Measurements from ENCODE around the gene BABAM2. TPM values are rescaled to one million over a fixed set of nuclear protein-coding genes. Genes with fewer than 3 reads are reported as not detected.
A peak's percentile ranks its signal among the peaks of the same experiment; 100 is the strongest.

BABAM2 gene
- total and polyA plus RNA-seq, 7 donors: 22.9 to 52.3 (median 25.2) TPM

DNA sequence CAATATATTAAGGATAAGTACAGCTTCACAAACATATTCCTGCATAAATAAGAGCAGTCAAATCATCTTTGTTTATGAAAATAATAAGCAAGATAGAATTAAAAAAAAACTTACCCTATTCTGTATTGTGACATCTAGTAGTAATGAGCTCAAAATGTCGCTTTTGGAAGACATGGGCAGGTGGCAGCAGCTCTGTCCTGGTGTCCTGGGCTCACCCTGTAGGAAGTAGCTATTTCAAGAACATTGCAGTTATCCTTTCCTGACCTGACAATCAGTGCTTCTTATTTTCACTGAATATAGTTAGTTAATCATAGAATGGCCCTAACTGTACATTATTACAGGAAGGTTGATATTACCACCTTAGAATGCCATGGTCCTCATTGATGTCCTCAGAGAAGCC lies 229.1 kb downstream of the BABAM2 start:
- TF ChIP-seq EP300 (IDR thresholded peaks at IDR 0.05) (no peak), POLR2AphosphoS5 (IDR thresholded peaks at IDR 0.05) (no peak), POLR2A (IDR thresholded peaks at IDR 0.05) (no peak)
- TF ChIP-seq, protein P1, sequence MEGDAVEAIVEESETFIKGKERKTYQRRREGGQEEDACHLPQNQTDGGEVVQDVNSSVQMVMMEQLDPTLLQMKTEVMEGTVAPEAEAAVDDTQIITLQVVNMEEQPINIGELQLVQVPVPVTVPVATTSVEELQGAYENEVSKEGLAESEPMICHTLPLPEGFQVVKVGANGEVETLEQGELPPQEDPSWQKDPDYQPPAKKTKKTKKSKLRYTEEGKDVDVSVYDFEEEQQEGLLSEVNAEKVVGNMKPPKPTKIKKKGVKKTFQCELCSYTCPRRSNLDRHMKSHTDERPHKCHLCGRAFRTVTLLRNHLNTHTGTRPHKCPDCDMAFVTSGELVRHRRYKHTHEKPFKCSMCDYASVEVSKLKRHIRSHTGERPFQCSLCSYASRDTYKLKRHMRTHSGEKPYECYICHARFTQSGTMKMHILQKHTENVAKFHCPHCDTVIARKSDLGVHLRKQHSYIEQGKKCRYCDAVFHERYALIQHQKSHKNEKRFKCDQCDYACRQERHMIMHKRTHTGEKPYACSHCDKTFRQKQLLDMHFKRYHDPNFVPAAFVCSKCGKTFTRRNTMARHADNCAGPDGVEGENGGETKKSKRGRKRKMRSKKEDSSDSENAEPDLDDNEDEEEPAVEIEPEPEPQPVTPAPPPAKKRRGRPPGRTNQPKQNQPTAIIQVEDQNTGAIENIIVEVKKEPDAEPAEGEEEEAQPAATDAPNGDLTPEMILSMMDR (IDR thresholded peaks at IDR 0.05): no peak
- no peak for DNase-seq

DNA sequence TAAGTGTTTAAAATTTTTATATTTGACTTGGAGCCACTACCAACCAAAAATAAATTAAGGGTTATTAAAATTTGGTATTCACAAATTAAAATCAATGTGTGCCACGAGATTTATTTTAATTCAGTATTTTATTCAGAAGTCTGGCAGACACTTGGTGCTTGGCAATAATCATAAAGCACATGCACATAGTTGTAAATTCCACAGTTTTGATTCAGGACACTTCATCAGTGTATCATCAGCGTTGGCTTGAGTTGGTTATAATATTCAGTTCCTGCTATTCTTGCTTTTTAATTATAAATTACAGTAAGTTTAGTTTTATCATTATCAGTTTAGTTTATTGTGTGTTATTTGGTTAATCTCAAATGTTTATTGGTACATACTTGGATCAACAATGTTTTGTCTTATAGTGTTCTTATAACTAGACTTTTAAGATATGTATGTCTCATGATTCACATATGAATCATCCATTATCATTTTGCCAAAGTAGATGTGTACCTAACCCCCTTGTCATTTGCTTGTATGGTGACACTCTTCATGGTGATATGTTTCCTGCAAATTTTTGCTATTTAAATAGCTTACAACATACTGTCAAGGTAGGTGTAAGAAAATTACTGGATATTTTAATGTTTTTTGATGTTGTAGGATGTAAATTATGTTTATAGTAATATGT lies 237.9 kb downstream of the BABAM2 start:
- Histone ChIP-seq H3K36me3 (no peaks in the 10 kb centered on the region), H3K4me1 (peaks cover 0 to 5% (median 0%) of the 10 kb centered on the region in 4 donors), H3K27ac (no peak overlapping the region), H3K4me3 (no peak overlapping the region), H3K27me3 (no peaks in the 10 kb centered on the region), H3K9me3 (no peaks in the 10 kb centered on the region)
- intact Hi-C loops (cut with DNase I): no loop called here
- no peak for TF ChIP-seq POLR2AphosphoS5 (IDR thresholded peaks at IDR 0.05)
- TF ChIP-seq, protein P1 (IDR thresholded peaks at IDR 0.05): no peak
- TF ChIP-seq POLR2A (IDR thresholded peaks at IDR 0.05): no peak
- no peak for TF ChIP-seq EP300 (IDR thresholded peaks at IDR 0.05)
- no peak for DNase-seq
- WGBS, 2 donors: 58 to 77% methylated on average over 2 of the region's 2 CpGs

More for the DNA sequence above, 229.1 kb downstream of the BABAM2 start:
- 95% methylated on average over 1 of the region's 1 CpG for WGBS, 2 donors
- intact Hi-C loops (cut with DNase I): no loop called here
- no peaks in the 10 kb centered on the region for H3K4me1 ChIP-seq
- H3K27ac ChIP-seq: no peak overlapping the region
- no peaks in the 10 kb centered on the region for H3K9me3 ChIP-seq
- H3K4me3 ChIP-seq: no peak overlapping the region
- H3K36me3 ChIP-seq: no peaks in the 10 kb centered on the region
- no peaks in the 10 kb centered on the region for H3K27me3 ChIP-seq

DNA sequence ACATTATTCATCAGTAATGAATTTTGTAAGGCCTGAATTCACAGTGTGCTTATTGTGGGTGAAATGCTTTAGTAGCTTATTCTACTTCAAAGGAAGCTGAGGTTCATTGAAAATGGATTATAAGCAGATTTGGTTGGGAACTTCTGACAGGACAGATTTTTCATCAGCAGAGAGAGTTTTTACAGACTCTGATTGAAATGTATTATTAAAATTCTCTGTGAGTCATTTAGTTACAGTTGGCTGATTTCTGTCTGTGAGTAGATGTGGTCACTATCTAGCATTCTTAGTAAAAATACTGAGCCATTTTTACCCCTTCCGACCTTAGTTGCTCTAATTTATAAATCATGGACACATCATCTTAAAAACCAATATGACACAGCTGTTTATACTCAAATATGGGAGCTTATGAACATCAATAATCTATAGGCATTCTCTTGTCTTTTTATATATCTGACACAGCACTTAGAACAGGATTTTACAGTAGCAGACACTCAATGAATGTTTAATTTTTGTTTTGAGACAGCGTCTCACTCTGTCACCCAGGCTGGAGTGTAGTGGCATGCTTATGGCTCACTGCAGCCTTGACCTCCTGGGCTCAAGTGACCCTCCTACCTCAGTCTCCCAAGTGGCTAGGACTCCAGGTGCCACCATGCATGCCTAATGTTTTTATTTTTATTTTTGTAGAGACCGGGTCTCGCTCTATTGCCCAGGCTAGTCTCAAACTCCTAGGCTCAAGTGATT lies 239.6 kb downstream of the BABAM2 start:
- H3K27me3 ChIP-seq: no peaks in the 10 kb centered on the region
- H3K4me1 ChIP-seq: peaks cover 0 to 13% (median 7%) of the 10 kb centered on the region in 4 donors
- no peaks in the 10 kb centered on the region for H3K36me3 ChIP-seq
- H3K4me3 ChIP-seq: no peak overlapping the region
- no peak for TF ChIP-seq POLR2A (IDR thresholded peaks at IDR 0.05)
- no peak for TF ChIP-seq EP300 (IDR thresholded peaks at IDR 0.05)
- TF ChIP-seq POLR2AphosphoS5 (IDR thresholded peaks at IDR 0.05): no peak
- TF ChIP-seq, protein P1 (IDR thresholded peaks at IDR 0.05): no peak
- no peak overlapping the region for H3K27ac ChIP-seq
- intact Hi-C loops (cut with DNase I): loop anchor here (5.0 kb wide), 1 partner anchor 33 kb away; no protein-coding TSS in a partner anchor
- DNase-seq: no peak
- WGBS, 2 donors: 89 to 90% methylated on average over 4 of the region's 4 CpGs
- no peaks in the 10 kb centered on the region for H3K9me3 ChIP-seq

DNA sequence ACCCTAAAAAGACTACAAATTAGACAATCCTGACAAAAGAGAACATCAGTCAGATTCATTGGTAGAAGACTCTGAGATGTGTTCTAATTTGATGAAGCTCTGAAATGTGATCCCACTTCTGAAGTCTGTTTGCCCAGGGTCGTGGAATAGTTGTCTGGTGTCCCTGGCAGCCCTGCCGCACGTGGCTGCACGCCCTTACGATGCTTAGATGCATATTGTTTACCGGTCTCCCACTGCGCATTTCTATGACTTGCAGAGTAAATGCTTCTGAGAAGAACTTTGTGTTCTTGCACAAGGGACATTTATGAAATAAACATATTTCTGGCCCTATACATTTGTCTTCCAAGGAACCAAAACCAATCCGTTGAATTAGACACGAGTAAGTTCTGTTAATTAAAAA lies 243.2 kb downstream of the BABAM2 start:
- WGBS, 2 donors: 65 to 84% methylated on average over 9 of the region's 9 CpGs
- no peak for DNase-seq
- Histone ChIP-seq H3K36me3 (no peaks in the 10 kb centered on the region), H3K9me3 (no peaks in the 10 kb centered on the region), H3K27ac (peak overlapping the region in 1 of 4 donors; percentile 15), H3K4me1 (peaks cover 0 to 38% (median 24%) of the 10 kb centered on the region in 4 donors), H3K4me3 (no peak overlapping the region), H3K27me3 (no peaks in the 10 kb centered on the region)
- intact Hi-C loops (cut with DNase I): loop anchor here (5.0 kb wide), 1 partner anchor 36 kb away; no protein-coding TSS in a partner anchor
- TF ChIP-seq POLR2A (IDR thresholded peaks at IDR 0.05) (no peak), POLR2AphosphoS5 (IDR thresholded peaks at IDR 0.05) (no peak), EP300 (IDR thresholded peaks at IDR 0.05) (no peak)
- TF ChIP-seq, protein P1 (IDR thresholded peaks at IDR 0.05): no peak

All from sigmoid colon (tissue), 7 donors.